Islet precursor cell (in vitro differentiated cells): Measurements from ENCODE around the gene ABCA2.
A peak's percentile ranks its signal among the peaks of the same experiment; 100 is the strongest.

Experiments used
- DNase-seq: peaks from one replicate; pipeline ENCODE4 v3.0.0-alpha.2; 2018

ABCA2 gene

GRCh38 chr9:136979769-136980587, 48.1 kb downstream of the ABCA2 start:
- no peak for DNase-seq

GRCh38 chr9:136978865-136979544, 49.0 kb downstream of the ABCA2 start:
- DNase-seq = no peak

GRCh38 chr9:136978073-136978864, 49.8 kb downstream of the ABCA2 start:
- DNase-seq = peak; percentile 84

- no peak for DNase-seq
These were observed 50.4 kb downstream of the ABCA2 start for GRCh38 chr9:136977649-136978072.

- DNase-seq = no peak
These were observed 50.8 kb downstream of the ABCA2 start, which contains the start of gene PTGDS for GRCh38 chr9:136977223-136977622. Gene PTGDS (plus strand): TSS chr9:136977504. CDS start chr9:136977579, 75 bp downstream.

- DNase-seq = no peak
These were observed 52.4 kb downstream of the ABCA2 start for GRCh38 chr9:136975644-136976043.

- no peak for DNase-seq
These were observed 53.1 kb downstream of the ABCA2 start for GRCh38 chr9:136974817-136975535.

GRCh38 chr9:136973618-136974617, 54.1 kb downstream of the ABCA2 start:
- DNase-seq = no peak

- no peak for DNase-seq
These were observed 55.3 kb downstream of the ABCA2 start for GRCh38 chr9:136972743-136973142.

- DNase-seq = no peak
These were observed 55.7 kb downstream of the ABCA2 start for GRCh38 chr9:136972335-136972734.

GRCh38 chr9:136971746-136972145, 56.3 kb downstream of the ABCA2 start:
- no peak for DNase-seq

- no peak for DNase-seq
These were observed 57.7 kb downstream of the ABCA2 start for GRCh38 chr9:136970361-136970760.

GRCh38 chr9:136969774-136970173, 58.3 kb downstream of the ABCA2 start:
- no peak for DNase-seq

GRCh38 chr9:136969150-136969549, 58.9 kb downstream of the ABCA2 start:
- DNase-seq = no peak

GRCh38 chr9:136968333-136969127, 59.5 kb downstream of the ABCA2 start:
- DNase-seq = no peak

- no peak for DNase-seq
These were observed 62.1 kb downstream of the ABCA2 start for GRCh38 chr9:136965771-136966484.

- no peak for DNase-seq
These were observed 63.1 kb downstream of the ABCA2 start for GRCh38 chr9:136964833-136965422.

- no peak for DNase-seq
These were observed 63.8 kb downstream of the ABCA2 start for GRCh38 chr9:136964171-136964689.

GRCh38 chr9:136963751-136964150, 64.3 kb downstream of the ABCA2 start:
- DNase-seq = no peak
